ENCODE measurements around the gene LRCH4.

DNA sequence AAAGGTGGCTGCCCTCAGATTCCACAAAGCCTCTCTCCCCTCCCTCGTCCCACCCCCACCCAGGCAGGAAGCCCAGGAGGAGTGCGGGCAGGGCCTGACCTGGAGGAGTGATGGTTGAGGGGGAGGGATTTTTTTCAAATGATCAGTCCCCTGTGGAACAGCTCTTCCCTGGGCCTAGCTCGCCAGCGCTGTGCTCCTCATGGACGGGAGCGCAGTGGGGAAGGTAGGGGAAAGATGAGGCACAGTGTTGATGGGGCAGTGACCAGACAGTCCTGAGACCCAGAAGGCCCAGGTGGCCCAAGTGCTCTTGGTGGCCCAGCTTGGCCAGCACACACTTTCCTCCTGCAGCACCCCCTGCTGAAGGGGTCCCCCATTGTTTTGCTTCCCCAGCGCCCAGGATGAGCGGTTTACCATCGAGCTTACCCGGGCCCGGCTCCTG, 20.8 kb downstream of the LRCH4 start:
- TF ChIP-seq, protein P1, sequence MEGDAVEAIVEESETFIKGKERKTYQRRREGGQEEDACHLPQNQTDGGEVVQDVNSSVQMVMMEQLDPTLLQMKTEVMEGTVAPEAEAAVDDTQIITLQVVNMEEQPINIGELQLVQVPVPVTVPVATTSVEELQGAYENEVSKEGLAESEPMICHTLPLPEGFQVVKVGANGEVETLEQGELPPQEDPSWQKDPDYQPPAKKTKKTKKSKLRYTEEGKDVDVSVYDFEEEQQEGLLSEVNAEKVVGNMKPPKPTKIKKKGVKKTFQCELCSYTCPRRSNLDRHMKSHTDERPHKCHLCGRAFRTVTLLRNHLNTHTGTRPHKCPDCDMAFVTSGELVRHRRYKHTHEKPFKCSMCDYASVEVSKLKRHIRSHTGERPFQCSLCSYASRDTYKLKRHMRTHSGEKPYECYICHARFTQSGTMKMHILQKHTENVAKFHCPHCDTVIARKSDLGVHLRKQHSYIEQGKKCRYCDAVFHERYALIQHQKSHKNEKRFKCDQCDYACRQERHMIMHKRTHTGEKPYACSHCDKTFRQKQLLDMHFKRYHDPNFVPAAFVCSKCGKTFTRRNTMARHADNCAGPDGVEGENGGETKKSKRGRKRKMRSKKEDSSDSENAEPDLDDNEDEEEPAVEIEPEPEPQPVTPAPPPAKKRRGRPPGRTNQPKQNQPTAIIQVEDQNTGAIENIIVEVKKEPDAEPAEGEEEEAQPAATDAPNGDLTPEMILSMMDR (IDR thresholded peaks at IDR 0.05; ENCODE audit: low read depth, low read length) = no peak
- TF ChIP-seq POLR2A (IDR thresholded peaks at IDR 0.05; ENCODE audit: extremely low read depth, insufficient read length) = no peak
- TF ChIP-seq, protein P2, sequence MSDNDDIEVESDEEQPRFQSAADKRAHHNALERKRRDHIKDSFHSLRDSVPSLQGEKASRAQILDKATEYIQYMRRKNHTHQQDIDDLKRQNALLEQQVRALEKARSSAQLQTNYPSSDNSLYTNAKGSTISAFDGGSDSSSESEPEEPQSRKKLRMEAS (IDR thresholded peaks at IDR 0.05; ENCODE audit: low read depth, low read length) = no peak
